ENCODE results near the gene PAQR7.

Gene PAQR7

DNA sequence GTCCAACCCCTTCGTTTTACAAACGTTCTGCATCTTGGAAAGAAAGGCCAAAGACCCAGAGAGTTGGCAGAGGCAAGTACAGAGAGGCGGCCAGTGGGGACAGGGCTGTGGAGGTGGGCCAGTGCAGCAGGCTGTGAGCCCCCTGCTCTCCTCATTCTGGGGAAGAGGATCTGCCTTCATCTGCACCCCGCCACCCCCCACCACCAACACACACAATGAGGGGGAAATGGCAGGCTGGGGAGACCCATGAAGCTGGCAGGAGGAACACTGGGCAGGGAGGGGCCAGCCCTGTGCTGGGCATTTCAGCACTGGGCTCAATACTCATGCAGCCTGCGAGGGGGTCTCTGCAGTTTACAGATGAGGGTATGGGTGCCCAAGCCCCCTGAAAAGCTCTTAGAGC is 16.1 kb upstream of the PAQR7 start:
- H3K27ac ChIP-seq = no peak overlapping the region

DNA sequence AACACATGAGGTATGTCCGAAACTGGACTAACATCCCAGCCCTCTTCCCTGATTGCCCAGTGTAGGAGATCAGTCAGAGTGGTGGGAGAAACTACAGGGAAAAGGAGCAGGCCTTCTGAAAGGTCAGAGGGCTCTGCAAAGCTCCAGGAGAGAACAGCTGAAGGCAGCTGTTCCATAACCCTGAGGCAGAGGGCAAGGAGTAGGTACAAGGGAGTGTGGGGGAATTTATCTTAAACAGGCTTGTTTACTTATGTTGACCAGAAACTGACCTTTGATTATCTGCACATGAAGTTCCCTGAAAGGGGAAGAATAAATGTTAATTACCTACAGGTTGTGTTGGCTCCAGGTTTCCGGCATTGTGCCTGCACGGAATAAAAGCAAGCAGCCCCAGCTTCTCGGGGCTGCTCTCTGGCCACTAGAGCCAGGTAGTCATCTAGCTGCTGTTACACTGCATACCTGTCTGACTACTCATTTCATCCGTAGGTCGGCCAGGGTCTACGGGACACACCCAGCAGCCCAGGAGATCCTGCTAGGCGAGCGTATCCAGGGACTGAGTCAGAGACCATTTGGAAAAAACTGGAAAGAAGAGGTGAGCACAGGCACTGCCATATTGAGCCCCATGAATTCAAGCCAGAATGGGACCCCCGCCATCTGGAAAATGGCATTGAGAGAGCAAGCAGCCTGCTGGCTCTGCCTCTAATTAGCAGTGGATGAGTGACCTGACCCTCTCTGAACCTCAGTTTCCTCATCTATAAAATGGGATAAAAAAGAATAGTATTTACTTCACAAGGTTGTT is 14.9 kb upstream of the PAQR7 start:
- peak overlapping the region; percentile 11; the same call in 1 of the 2 replicates for H3K27ac ChIP-seq
- TF ChIP-seq, protein P1, sequence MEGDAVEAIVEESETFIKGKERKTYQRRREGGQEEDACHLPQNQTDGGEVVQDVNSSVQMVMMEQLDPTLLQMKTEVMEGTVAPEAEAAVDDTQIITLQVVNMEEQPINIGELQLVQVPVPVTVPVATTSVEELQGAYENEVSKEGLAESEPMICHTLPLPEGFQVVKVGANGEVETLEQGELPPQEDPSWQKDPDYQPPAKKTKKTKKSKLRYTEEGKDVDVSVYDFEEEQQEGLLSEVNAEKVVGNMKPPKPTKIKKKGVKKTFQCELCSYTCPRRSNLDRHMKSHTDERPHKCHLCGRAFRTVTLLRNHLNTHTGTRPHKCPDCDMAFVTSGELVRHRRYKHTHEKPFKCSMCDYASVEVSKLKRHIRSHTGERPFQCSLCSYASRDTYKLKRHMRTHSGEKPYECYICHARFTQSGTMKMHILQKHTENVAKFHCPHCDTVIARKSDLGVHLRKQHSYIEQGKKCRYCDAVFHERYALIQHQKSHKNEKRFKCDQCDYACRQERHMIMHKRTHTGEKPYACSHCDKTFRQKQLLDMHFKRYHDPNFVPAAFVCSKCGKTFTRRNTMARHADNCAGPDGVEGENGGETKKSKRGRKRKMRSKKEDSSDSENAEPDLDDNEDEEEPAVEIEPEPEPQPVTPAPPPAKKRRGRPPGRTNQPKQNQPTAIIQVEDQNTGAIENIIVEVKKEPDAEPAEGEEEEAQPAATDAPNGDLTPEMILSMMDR (conservative IDR thresholded peaks at IDR 0.05) = no peak
- no peak for TF ChIP-seq ZFX (IDR thresholded peaks at IDR 0.05)

More for the DNA sequence above, 16.1 kb upstream of the PAQR7 start:
- no peak for TF ChIP-seq ZFX (IDR thresholded peaks at IDR 0.05)

DNA sequence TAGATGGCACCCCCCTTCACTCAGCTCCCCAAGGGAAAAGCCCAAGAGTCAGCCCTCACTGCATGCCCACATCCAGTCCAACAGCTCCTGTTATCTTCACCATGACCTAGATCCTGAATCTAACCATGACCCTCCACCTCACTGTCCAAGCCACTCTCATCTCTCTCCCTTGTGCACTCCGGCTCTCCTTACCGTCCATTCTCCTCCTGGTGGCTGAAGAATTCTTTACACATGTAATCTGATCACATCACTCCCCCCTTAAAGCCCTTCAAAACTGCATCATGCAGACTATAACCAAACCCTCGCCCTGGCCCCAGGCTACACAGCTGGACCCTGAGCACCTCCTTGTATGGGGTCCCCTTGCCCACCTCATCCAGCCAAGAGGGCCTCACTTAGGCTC is 14.0 kb upstream of the PAQR7 start:
- no peak for TF ChIP-seq ZFX (IDR thresholded peaks at IDR 0.05)
- TF ChIP-seq, protein P1 (conservative IDR thresholded peaks at IDR 0.05) = no peak
- no peak overlapping the region for H3K27ac ChIP-seq

DNA sequence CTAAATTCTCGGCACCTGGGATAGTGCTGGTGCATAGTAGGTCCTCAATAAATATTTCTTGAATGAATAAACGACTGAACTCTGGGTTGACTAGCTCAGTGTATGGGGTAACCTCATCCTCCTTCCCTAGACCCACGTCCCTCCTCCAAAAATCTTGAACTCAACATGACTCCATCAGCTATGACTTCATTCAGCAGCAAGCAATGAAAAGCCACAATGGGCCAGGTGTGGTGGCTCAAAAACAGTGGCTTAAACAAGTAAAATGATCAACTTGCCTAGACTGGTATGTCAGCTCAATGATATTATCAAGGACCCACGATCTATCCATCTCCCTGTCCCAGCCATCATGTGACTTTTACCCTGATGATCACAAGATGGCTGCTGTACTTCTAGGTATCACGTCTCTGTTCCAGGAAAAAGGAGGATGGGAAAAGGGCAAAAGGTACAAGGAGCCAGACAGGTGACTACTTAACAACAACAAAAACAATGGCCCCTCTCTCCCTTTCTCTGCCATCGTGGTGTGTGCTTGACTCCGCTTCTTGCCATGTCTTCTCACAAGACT is 13.0 kb upstream of the PAQR7 start:
- no peak overlapping the region for H3K27ac ChIP-seq
- TF ChIP-seq ZFX (IDR thresholded peaks at IDR 0.05) = no peak
- TF ChIP-seq, protein P1 (conservative IDR thresholded peaks at IDR 0.05) = no peak

DNA sequence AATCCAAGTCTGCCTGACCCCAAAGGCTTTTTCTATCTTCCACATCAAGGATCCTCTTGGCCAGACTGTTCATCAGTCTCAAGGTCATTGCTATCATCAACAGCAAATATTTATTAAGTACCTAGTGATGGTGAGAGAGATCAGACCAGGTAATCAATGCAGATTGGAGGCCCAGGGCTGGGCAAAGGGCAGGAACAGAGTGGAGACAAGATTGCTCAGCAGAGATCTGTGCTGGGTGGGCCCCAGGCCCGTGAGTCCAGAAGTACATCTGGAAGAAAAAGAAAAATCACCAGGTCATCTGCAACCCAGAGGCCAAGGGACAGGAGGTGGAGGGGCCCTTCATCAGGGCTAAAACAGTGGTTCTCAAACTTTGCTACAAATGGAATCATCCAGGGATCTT is 10.1 kb upstream of the PAQR7 start:
- no peak overlapping the region for H3K27ac ChIP-seq
- TF ChIP-seq, protein P1 (conservative IDR thresholded peaks at IDR 0.05) = no peak
- TF ChIP-seq ZFX (IDR thresholded peaks at IDR 0.05) = no peak

DNA sequence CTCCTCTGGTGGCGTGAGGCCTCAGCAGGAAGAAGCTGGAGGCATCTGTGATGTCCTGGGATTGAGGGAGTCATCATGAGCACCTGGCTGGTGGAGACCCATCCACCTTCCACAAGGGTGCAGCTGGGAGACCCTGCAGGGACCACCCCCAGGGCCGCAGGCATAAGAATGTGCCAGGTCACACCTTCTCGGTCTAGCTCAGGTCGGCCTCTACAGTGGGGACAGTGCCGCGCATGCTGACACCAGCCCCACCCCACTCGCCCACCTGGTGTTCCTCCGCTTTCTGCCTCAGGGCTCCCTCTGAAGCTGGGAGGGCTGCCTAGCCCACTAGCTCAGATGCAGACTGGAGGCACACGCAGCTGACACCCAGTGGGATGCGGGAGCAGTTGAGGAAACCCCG is 5.8 kb upstream of the PAQR7 start:
- no peak for TF ChIP-seq ZFX (IDR thresholded peaks at IDR 0.05)
- TF ChIP-seq, protein P1 (conservative IDR thresholded peaks at IDR 0.05) = no peak
- H3K27ac ChIP-seq = no peak overlapping the region

DNA sequence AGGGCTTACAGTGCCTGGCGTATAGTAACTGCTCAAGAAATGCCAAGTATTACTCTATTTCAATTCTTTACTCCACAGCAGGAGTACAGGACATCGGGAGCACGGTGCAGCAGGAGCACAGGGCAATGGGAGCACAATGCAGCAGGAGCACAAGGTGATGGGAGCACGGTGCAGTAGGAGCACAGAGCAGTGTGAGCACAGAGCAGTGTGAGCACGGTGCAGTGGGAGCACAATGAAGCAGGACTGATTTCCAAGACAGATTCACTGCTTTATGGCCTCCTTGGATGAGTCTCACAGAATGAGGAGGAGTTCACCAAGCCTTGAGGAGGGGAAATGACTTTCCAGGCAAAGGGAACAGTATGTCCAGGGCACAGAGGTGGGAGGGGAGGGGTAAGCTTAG is 5.0 kb upstream of the PAQR7 start:
- no peak overlapping the region for H3K27ac ChIP-seq
- no peak for TF ChIP-seq ZFX (IDR thresholded peaks at IDR 0.05)
- TF ChIP-seq, protein P1 (conservative IDR thresholded peaks at IDR 0.05) = no peak
